NT2/D1 (cell line): Measurements from ENCODE around the gene CEBPZ.

ENCODE experiments used
- SUZ12 ChIP-seq: IDR thresholded peaks from 2 replicates; pipeline ENCODE4 v1.6.1; 2011; ENCODE audit not compliant: insufficient read length, insufficient read depth; ENCODE audit errors: extremely low read depth
- YY1 ChIP-seq: IDR thresholded peaks from 2 replicates; pipeline ENCODE4 v1.6.1; 2011; ENCODE audit not compliant: insufficient read length, insufficient read depth
- ZNF274 ChIP-seq: IDR thresholded peaks from 2 replicates; pipeline ENCODE4 v1.6.1; 2011; ENCODE audit warnings: mild to moderate bottlenecking, low read depth, low read length

DNA sequence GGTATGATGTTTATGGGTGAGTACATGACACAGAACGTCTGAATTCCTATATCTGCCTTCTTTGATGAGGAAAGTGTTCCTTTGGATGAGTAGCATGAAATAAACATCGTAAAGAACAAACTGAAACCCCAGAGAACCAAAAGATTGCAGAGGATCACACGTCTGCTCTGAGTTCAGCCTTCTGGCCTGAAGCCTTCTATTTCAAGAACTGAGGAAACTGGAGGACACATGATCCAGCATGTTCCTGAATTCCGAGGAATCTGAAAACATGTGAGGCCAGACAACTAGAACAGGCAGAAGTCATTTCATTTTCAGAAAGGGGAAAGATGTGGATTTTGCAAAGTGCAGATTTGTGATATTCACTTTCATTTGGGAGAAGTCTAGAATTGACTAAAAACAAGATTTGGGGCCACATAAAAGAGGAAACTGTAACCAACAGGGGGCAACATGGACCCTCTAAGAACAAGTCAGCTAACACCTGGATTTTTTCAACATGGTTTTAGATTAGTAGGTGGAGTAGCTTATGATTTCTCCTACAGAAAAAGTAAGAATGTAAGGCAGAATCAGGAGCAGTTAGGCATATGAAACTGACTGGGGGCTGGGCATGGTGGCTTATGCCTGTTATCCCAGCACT, 51.3 kb downstream of the CEBPZ start:
- TF ChIP-seq YY1 (no peak), SUZ12 (no peak), ZNF274 (no peak)
